GM04504 (cell line): ENCODE results near the gene ADRA2C.

Experiments used
- DNase-seq: peaks from one replicate; pipeline ENCODE4 v3.0.0-alpha.2; 2012; ENCODE audit warnings: low read depth

Gene ADRA2C

GRCh38 chr4:3733195-3733594 is 33.0 kb upstream of the ADRA2C start:
- no peak for DNase-seq

GRCh38 chr4:3735196-3735595 is 31.0 kb upstream of the ADRA2C start:
- no peak for DNase-seq

GRCh38 chr4:3736290-3736689 is 29.9 kb upstream of the ADRA2C start:
- no peak for DNase-seq

- DNase-seq, result no peak
Observed at GRCh38 chr4:3736806-3737205, 29.4 kb upstream of the ADRA2C start.

GRCh38 chr4:3739577-3739976 is 26.6 kb upstream of the ADRA2C start:
- DNase-seq, result no peak

GRCh38 chr4:3740256-3740655 is 25.9 kb upstream of the ADRA2C start:
- DNase-seq, result no peak

GRCh38 chr4:3741217-3742011 is 24.8 kb upstream of the ADRA2C start:
- no peak for DNase-seq

- no peak for DNase-seq
Observed at GRCh38 chr4:3742610-3743009, 23.6 kb upstream of the ADRA2C start.

- DNase-seq, result no peak
Observed at GRCh38 chr4:3744232-3744631, 22.0 kb upstream of the ADRA2C start.

GRCh38 chr4:3744901-3745300 is 21.3 kb upstream of the ADRA2C start:
- no peak for DNase-seq

GRCh38 chr4:3745886-3746656 is 20.1 kb upstream of the ADRA2C start:
- no peak for DNase-seq

GRCh38 chr4:3746701-3747580 is 19.2 kb upstream of the ADRA2C start:
- DNase-seq, result no peak

GRCh38 chr4:3747581-3747904 is 18.6 kb upstream of the ADRA2C start:
- no peak for DNase-seq

GRCh38 chr4:3748136-3748898 is 17.9 kb upstream of the ADRA2C start:
- DNase-seq, result no peak

GRCh38 chr4:3749081-3749480 is 17.1 kb upstream of the ADRA2C start:
- no peak for DNase-seq

GRCh38 chr4:3750334-3750733 is 15.9 kb upstream of the ADRA2C start:
- DNase-seq, result no peak

- DNase-seq, result no peak
Observed at GRCh38 chr4:3752022-3752421, 14.2 kb upstream of the ADRA2C start.

GRCh38 chr4:3753726-3754412 is 12.3 kb upstream of the ADRA2C start:
- DNase-seq, result no peak

GRCh38 chr4:3756343-3757059 is 9.7 kb upstream of the ADRA2C start:
- DNase-seq, result no peak

- DNase-seq, result no peak
Observed at GRCh38 chr4:3759236-3759635, 6.9 kb upstream of the ADRA2C start.

GRCh38 chr4:3760346-3760745 is 5.8 kb upstream of the ADRA2C start:
- no peak for DNase-seq
